K562 (cell line): ENCODE data around the gene RPL19. TPM values are rescaled to one million over a fixed set of nuclear protein-coding genes. Genes with fewer than 3 reads are reported as not detected.

Source experiments
- ARNT ChIP-seq, 2 experiments: fragments of 450-650 bp; IDR thresholded peaks; 2 replicates each; pipeline ENCODE4 v1.6.1; 2016; ENCODE audit warnings: mild to moderate bottlenecking in 1 of 2
- CC2D1A ChIP-seq: fragments of 450-650 bp; IDR thresholded peaks from 2 replicates; pipeline ENCODE4 v1.6.1; 2017; ENCODE audit warnings: mild to moderate bottlenecking
- CLOCK ChIP-seq: fragments of 250-450 bp; sonication (Bioruptor Pico); IDR thresholded peaks from 2 replicates; pipeline ENCODE4 v1.4.0; 2020; ENCODE audit warnings: mild to moderate bottlenecking, moderate library complexity, borderline replicate concordance
- DACH1 ChIP-seq: fragments of 450-650 bp; IDR thresholded peaks from 2 replicates; pipeline ENCODE4 v1.6.1; 2018; ENCODE audit not compliant: partially characterized antibody
- HCFC1 ChIP-seq: IDR thresholded peaks from 2 replicates; pipeline ENCODE4 v1.6.1; 2012; ENCODE audit warnings: low read depth, low read length, improper control_type of control experiment
- HDAC2 ChIP-seq: fragments of 450-650 bp; IDR thresholded peaks from 2 replicates; pipeline ENCODE4 v1.6.1; 2016; ENCODE audit warnings: mild to moderate bottlenecking
- HIVEP1 ChIP-seq: fragments of 250-450 bp; sonication (Bioruptor Pico); IDR thresholded peaks from 2 replicates; pipeline ENCODE4 v1.4.0; 2020; ENCODE audit warnings: mild to moderate bottlenecking
- KLF1 ChIP-seq: fragments of 450-650 bp; IDR thresholded peaks from 2 replicates; pipeline ENCODE4 v1.6.1; 2016; ENCODE audit warnings: missing genetic modification characterization, missing compliant biosample characterization
- KLF6 ChIP-seq: fragments of 250-450 bp; sonication (Bioruptor Pico); IDR thresholded peaks from 2 replicates; pipeline ENCODE4 v1.4.0; 2020; ENCODE audit warnings: mild to moderate bottlenecking, moderate library complexity, borderline replicate concordance
- MAFG ChIP-seq: fragments of 450-650 bp; conservative IDR thresholded peaks from 2 replicates; pipeline ENCODE4 v1.6.1; 2016; ENCODE audit warnings: missing genetic modification characterization, missing compliant biosample characterization
- NR3C1 ChIP-seq: sonication (generic); formaldehyde crosslinking; IDR thresholded peaks from 2 replicates; pipeline ENCODE4 v1.8.1; 2022; ENCODE audit warnings: missing genetic modification reagents
- PML ChIP-seq: IDR thresholded peaks from 2 replicates; pipeline ENCODE4 v1.6.1; 2012; ENCODE audit warnings: low read length, inconsistent platforms
- POLR2AphosphoS5 ChIP-seq: IDR thresholded peaks from 2 replicates; pipeline ENCODE4 v1.6.1; 2011; ENCODE audit warnings: mild to moderate bottlenecking, low read depth, low read length, moderate library complexity; ENCODE audit not compliant: control insufficient read depth, insufficient read depth
- RB1 ChIP-seq: fragments of 450-650 bp; IDR thresholded peaks from 2 replicates; pipeline ENCODE4 v1.6.1; 2017; ENCODE audit warnings: low read depth, mild to moderate bottlenecking
- RBM14 ChIP-seq: fragments of 200-400 bp; formaldehyde crosslinking; IDR thresholded peaks from 2 replicates; pipeline ENCODE4 v1.6.1; 2018; ENCODE audit warnings: low read depth, mild to moderate bottlenecking, low read length, moderate library complexity, borderline replicate concordance; ENCODE audit not compliant: insufficient read depth
- RNF2 ChIP-seq: sonication (generic); IDR thresholded peaks from 2 replicates; pipeline ENCODE4 v1.6.1; 2016
- SMARCA4 ChIP-seq: fragments of 450-650 bp; IDR thresholded peaks from 2 replicates; pipeline ENCODE4 v1.6.1; 2016
- SMARCA5 ChIP-seq: fragments of 450-650 bp; IDR thresholded peaks from 2 replicates; pipeline ENCODE4 v1.6.1; 2016
- SMARCB1 ChIP-seq: IDR thresholded peaks from 2 replicates; pipeline ENCODE4 v1.6.1; 2011; ENCODE audit warnings: improper control_type of control experiment, low read depth; ENCODE audit not compliant: insufficient read length
- SMC3 ChIP-seq: conservative IDR thresholded peaks from 2 replicates; pipeline ENCODE4 v1.6.1; 2011; ENCODE audit warnings: low read depth, low read length, improper control_type of control experiment; ENCODE audit not compliant: insufficient read depth
- SREBF1 ChIP-seq: fragments of 150-350 bp; IDR thresholded peaks from 2 replicates; pipeline ENCODE4 v1.6.1; 2014; ENCODE audit warnings: antibody characterized with exemption, low read depth, low read length, borderline replicate concordance
- ZBTB1 ChIP-seq: sonication (generic); formaldehyde crosslinking; IDR thresholded peaks from 2 replicates; pipeline ENCODE4 v1.8.1; 2023; ENCODE audit warnings: missing genetic modification reagents, low read depth, mild to moderate bottlenecking, borderline replicate concordance
- ZNF699 ChIP-seq: fragments of 250-450 bp; sonication (Bioruptor Pico); IDR thresholded peaks from 2 replicates; pipeline ENCODE4 v1.8.0; 2021; ENCODE audit warnings: mild to moderate bottlenecking, moderate library complexity; ENCODE audit not compliant: insufficient replicate concordance
- polyA plus RNA-seq, 8 experiments: library from polyadenylated mRNA; depleted of rRNA in 4 of 8; stranded (reverse) in 5 of 8; unstranded in 3 of 8; fragments of >200 nt; fragmentation: Nextera tagmentation in 2 of 8; fragmentation: Illumina TruSeq in 1 of 8; extraction: Ambion mirVana in 2 of 8; extraction: Trizol in 1 of 8; gene quantifications; 2 replicates each; pipeline versions ENCODE4 v1.2.1 to v1.2.3, GENCODE V29; 2011 to 2014; ENCODE audit warnings: inconsistent platforms in 1 of 8, missing spikeins in 1 of 8
- total RNA-seq, 7 experiments: library from RNA; depleted of rRNA in 6 of 7; stranded (reverse); fragments of >200 nt in 6 of 7; fragmentation: Illumina TruSeq in 2 of 7; extraction: Trizol in 2 of 7; gene quantifications; 2 replicates each; pipeline versions ENCODE4 v1.2.1 to v1.2.3, GENCODE V29; 2011 to 2021; ENCODE audit warnings: low replicate concordance in 1 of 7
- TF ChIP-seq, protein P1 (sequence below): sonication (generic); formaldehyde crosslinking; IDR thresholded peaks from 2 replicates; pipeline ENCODE4 v1.8.0; 2022; ENCODE audit warnings: missing genetic modification reagents, mild to moderate bottlenecking, moderate library complexity, borderline replicate concordance
- TF ChIP-seq, protein P2 (sequence below): fragments of 200-800 bp; sonication (Bioruptor generic); IDR thresholded peaks from 2 replicates; pipeline ENCODE4 v1.6.1; 2017; ENCODE audit warnings: missing genetic modification characterization, missing compliant biosample characterization

Gene RPL19
- total and polyA plus RNA-seq, 9 of the 15 experiments (the other 6 are each of a cell fraction or from before 2014, with no cell fraction given): 2,263 to 4,614 (median 3,727) TPM

DNA sequence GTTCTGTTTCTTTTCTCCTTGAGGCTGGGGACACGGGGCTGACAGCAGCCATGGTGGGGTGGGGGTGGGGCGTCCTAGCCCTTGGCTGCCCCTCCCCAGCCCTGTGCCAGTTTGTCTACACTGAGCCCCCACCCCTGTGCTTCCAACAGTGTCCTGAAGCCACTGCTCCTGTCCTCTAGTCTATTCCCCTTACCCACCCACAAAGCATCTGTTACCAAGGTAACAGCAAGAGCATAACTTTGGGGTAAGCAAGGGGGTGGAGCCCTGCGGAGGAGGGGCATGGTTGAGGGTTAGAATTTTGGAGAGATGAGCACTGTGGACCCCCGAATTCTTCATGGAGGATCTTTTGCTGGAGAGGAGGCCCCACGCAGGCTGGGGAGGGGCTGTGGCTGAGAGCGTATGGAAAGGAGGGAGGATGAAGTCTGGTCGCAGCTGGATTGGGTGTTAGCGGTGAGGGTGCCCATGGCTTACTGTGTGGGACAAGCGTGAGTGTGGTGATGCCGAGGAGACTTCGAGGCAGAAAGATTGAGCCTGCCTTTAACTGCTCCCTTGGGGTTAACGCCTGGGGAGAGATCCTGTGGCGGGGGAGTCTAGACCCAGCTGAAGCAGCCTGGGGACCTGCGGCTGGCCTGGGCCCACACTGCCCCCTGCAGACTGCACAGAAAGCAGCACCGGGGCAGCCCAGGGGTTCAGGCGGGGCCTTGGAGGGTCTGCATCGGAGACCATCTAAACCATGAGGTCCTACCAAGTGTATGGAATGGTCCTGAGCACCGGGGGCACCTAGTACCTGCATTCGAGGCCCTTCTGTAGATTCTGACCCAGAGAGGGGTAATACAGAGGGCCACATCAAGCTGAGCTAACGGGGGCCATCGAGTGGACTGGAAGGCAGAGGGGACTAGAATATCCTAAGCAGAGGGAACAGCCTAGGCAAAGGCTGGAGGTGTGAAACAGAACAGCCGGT lies 31.8 kb downstream of the RPL19 start (continued):
- TF ChIP-seq CLOCK (CRISPR knock-in tag) (no peak), KLF6 (no peak), SMARCA5 (0 out of 2 replicates have a peak, but pooled peaks have one; percentile 13), SMARCA4 (no peak), HCFC1 (no peak), KLF1 (no peak), NR3C1 (CRISPR knock-in tag) (no peak), ZBTB1 (no peak), SREBF1 (no peak), CC2D1A (0 out of 2 replicates have a peak, but pooled peaks have one; percentile 35), ZNF699 (CRISPR knock-in tag) (no peak), SMARCB1 (no peak), PML (no peak), MAFG (tag) (no peak), POLR2AphosphoS5 (no peak), RNF2 (no peak), ARNT (IDR thresholded peaks at IDR 0.05) (no peak), HIVEP1 (CRISPR knock-in tag) (no peak), HDAC2 (no peak), RB1 (peak; percentile 36; the same call in 1 of the 2 replicates), RBM14 (no peak), DACH1 (peak; percentile 50), SMC3 (peak; percentile 67)
- TF ChIP-seq, protein P1, sequence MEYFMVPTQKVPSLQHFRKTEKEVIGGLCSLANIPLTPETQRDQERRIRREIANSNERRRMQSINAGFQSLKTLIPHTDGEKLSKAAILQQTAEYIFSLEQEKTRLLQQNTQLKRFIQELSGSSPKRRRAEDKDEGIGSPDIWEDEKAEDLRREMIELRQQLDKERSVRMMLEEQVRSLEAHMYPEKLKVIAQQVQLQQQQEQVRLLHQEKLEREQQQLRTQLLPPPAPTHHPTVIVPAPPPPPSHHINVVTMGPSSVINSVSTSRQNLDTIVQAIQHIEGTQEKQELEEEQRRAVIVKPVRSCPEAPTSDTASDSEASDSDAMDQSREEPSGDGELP (CRISPR knock-in tag): peak; percentile 85
- TF ChIP-seq, protein P2, sequence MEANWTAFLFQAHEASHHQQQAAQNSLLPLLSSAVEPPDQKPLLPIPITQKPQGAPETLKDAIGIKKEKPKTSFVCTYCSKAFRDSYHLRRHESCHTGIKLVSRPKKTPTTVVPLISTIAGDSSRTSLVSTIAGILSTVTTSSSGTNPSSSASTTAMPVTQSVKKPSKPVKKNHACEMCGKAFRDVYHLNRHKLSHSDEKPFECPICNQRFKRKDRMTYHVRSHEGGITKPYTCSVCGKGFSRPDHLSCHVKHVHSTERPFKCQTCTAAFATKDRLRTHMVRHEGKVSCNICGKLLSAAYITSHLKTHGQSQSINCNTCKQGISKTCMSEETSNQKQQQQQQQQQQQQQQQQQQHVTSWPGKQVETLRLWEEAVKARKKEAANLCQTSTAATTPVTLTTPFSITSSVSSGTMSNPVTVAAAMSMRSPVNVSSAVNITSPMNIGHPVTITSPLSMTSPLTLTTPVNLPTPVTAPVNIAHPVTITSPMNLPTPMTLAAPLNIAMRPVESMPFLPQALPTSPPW: peak; percentile 50; the same call in 1 of the 2 replicates
